Kidney tubule cell (primary cell): ENCODE results near the gene SLC25A21.
A peak's percentile ranks its signal among the peaks of the same experiment; 100 is the strongest.

Experiments used
- DNase-seq: peaks from one replicate; pipeline ENCODE4 v3.0.0-alpha.2; 2018; ENCODE audit warnings: low spot score

Gene SLC25A21

GRCh38 chr14:37045340-37046061, 126.9 kb downstream of the SLC25A21 start:
- peak; percentile 28 for DNase-seq

GRCh38 chr14:37037636-37038387, 134.6 kb downstream of the SLC25A21 start:
- DNase-seq: no peak

GRCh38 chr14:37036669-37037341, 135.6 kb downstream of the SLC25A21 start:
- DNase-seq: no peak

- DNase-seq: no peak
Measured at GRCh38 chr14:37035401-37035800, 137.0 kb downstream of the SLC25A21 start.

GRCh38 chr14:37034410-37035285, 137.8 kb downstream of the SLC25A21 start:
- DNase-seq: no peak

DNA sequence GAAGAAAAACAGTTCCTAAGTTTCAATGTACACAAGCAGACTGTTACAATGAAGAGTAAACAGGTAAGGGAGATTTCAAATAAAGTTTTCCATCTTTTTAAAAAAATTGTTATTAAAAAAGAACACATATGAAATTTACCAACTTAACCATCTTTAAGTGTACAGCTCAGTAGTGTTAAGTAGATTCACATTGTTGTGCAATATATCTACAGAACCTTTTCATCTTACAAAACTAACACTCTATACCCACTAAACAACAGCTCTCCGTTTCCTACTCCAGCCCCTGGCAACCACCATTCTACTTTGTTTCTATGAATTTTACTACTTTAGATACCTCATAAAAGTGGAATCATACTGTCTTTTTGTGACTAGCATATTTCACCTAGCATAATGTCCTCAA, 139.5 kb downstream of the SLC25A21 start:
- DNase-seq: no peak

GRCh38 chr14:37027188-37027824, 145.1 kb downstream of the SLC25A21 start:
- no peak for DNase-seq

DNA sequence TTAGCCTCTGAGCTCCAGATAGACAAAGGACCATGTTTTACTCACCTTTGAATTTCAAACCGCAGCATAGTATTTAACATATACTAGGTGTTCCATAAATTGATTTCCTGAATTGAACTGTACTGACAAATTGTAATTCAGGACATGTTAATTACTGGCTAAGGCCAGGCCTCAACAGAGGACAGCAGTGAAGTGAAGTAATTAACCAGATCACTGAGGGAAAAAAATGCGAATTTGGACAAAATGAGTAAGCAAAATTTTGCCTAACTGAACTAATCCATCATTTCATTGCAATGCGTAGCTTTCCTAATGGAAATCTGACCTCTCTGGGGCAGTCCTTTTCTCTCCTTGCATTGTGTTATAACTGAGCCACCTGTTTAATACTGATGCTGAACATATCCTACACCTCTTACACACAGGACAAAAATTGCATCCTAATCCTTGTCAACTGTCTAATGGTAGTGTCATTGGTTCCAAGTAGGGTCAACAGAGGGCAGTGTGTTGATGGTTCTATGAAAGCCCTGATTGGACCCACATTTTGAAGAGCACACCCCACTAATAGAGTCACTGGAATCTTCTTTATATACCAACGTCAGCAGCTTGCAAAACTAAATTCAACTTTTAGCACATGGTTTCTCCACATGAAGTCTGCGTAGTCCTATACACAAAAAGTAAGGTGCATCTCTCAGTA, 148.4 kb downstream of the SLC25A21 start:
- DNase-seq: no peak

GRCh38 chr14:37021390-37021789, 151.0 kb downstream of the SLC25A21 start:
- no peak for DNase-seq

GRCh38 chr14:37019488-37019887, 152.9 kb downstream of the SLC25A21 start:
- DNase-seq: no peak

GRCh38 chr14:37018571-37019240, 153.7 kb downstream of the SLC25A21 start:
- DNase-seq: no peak

- DNase-seq: no peak
Measured at GRCh38 chr14:37013078-37013477, 159.3 kb downstream of the SLC25A21 start.

DNA sequence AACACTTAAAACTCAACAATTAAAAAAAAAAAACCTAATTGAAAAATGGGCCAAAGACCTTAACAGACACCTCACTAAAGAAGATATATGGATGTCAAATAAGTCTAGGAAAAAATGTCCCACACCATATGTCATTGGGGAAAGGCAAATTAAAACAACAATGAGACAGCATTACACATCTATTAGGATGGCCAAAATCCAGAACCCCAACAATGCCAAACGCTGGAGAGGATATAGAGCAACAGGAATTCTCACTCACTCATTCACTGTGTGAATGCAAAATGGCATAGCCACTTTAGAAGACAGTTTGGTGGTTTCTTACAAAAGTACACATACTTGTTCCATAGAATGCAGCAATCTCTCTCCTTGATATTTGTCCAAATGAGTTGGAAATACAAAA, 173.7 kb downstream of the SLC25A21 start:
- no peak for DNase-seq

DNA sequence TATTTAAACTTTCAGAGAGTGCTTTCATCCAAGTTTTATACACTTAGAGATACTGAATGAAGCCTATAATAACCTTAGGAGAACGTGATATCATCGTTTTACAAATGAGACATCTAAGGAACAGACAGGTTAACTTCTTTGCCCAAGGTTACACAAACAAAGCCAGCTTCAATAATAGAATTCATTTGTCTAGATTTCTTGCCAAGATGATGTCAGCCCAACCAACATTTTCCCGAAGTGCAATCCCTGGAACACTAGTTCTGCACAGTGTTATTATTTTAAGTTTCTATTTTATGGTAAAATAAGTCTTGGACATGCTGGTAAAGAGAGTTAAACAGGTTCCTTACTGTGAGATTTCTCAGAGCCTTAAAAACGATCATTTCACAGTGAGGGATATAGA, 174.6 kb downstream of the SLC25A21 start:
- DNase-seq: peak; percentile 58

- DNase-seq: no peak
Measured at GRCh38 chr14:36996857-36997590, 175.4 kb downstream of the SLC25A21 start.

DNA sequence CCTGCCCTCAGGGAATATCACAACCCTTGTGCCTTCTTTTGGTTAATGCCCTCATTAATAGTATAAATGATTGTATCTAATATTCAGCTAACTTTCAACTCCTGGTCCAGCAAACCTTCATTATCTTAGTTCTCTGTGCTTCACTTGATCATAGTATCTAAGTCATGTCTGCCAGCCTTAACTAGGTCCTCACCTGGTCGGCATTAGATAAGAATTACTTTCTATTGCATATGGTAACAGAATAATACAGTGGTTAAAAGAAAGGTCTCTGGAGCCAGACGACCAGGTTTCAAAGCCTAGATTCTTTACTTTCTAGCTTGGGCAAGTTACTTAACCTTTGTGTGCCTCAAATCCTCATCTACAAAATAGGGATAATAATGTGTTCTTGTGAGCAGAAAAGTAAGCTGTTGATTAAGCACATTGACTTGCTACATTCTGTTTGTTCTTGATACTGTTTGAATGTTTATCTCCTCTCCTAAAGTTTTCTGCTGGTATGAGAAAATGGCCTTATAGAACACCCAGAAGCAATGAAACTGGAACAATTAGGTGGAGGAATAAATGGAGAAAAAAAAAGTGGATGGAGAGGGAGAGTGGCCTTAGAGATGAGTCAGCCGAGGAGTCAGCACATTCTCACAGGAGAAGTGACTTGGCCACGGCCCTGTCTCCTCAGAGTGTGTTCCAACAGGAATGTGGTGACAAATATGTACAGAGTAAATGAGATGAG, 176.1 kb downstream of the SLC25A21 start:
- DNase-seq: peak; percentile 87

GRCh38 chr14:36989806-36990205, 182.6 kb downstream of the SLC25A21 start:
- no peak for DNase-seq

- DNase-seq: peak; percentile 16
Measured at GRCh38 chr14:36988989-36989388, 183.4 kb downstream of the SLC25A21 start.

DNA sequence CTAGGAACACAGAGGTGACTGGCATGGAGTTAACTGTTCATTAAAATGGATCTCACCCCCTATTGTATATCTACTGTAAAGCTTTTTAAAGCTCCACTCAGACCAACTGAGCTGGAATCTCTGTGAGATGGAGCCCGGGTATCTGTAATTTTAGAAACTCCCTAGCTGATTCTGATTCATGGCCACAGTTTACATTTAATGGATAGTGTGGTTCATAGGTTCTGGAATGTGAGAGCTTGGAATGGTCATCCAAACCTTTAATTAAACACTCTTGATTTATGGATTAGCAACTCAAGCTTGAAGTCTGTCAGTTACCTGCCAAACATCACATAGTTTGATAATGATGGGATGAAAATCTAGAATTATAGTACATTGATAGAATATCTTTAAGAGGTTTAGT, 183.8 kb downstream of the SLC25A21 start:
- peak; percentile 69 for DNase-seq
